Activated T-cell treated with anti-CD3 and anti-CD28 coated beads, Interleukin-2, amount 50 U/mL, for 4 hours (primary cell): Measurements from ENCODE around the gene CEP43. TPM values are rescaled to one million over a fixed set of nuclear protein-coding genes. Genes with fewer than 3 reads are reported as not detected.
"Not testable (repeated sequence)": the region's sequence is repeated elsewhere in the genome, so short reads cannot be mapped to it uniquely, and the experiment has no call there.

ENCODE experiments used
- ATAC-seq, 2 donors: fragments of 200-7000 bp; cut with Tn5 transposase; one replicate each; pipeline ENCODE4 v1.10.0; 2021
- DNase-seq: peaks from one replicate; pipeline ENCODE4 v3.0.0-alpha.2; 2020
- H3K27me3 Mint-ChIP-seq: one replicate; pipeline ENCODE4 v1.8.0; 2021; ENCODE audit warnings: low read depth, mixed read lengths
- H3K36me3 Mint-ChIP-seq: one replicate; pipeline ENCODE4 v1.8.0; 2022; ENCODE audit warnings: mixed read lengths; ENCODE audit not compliant: insufficient read depth
- H3K4me1 Mint-ChIP-seq: one replicate; pipeline ENCODE4 v1.8.0; 2021; ENCODE audit warnings: low read depth, mixed read lengths
- H3K4me3 Mint-ChIP-seq: one replicate; pipeline ENCODE4 v1.8.0; 2021; ENCODE audit warnings: mild to moderate bottlenecking, moderate library complexity, mixed read lengths
- H3K9me3 Mint-ChIP-seq: one replicate; pipeline ENCODE4 v1.8.0; 2021; ENCODE audit warnings: mixed read lengths
- total RNA-seq, 3 donors: library from RNA; stranded (reverse); gene quantifications; one replicate each; pipeline ENCODE4 v1.2.1, GENCODE V29; 2021

The CEP43 gene, protein sequence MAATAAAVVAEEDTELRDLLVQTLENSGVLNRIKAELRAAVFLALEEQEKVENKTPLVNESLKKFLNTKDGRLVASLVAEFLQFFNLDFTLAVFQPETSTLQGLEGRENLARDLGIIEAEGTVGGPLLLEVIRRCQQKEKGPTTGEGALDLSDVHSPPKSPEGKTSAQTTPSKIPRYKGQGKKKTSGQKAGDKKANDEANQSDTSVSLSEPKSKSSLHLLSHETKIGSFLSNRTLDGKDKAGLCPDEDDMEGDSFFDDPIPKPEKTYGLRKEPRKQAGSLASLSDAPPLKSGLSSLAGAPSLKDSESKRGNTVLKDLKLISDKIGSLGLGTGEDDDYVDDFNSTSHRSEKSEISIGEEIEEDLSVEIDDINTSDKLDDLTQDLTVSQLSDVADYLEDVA
- total RNA-seq: 10 to 100 TPM; 19.5 to 20.2 (median 19.5) TPM

DNA sequence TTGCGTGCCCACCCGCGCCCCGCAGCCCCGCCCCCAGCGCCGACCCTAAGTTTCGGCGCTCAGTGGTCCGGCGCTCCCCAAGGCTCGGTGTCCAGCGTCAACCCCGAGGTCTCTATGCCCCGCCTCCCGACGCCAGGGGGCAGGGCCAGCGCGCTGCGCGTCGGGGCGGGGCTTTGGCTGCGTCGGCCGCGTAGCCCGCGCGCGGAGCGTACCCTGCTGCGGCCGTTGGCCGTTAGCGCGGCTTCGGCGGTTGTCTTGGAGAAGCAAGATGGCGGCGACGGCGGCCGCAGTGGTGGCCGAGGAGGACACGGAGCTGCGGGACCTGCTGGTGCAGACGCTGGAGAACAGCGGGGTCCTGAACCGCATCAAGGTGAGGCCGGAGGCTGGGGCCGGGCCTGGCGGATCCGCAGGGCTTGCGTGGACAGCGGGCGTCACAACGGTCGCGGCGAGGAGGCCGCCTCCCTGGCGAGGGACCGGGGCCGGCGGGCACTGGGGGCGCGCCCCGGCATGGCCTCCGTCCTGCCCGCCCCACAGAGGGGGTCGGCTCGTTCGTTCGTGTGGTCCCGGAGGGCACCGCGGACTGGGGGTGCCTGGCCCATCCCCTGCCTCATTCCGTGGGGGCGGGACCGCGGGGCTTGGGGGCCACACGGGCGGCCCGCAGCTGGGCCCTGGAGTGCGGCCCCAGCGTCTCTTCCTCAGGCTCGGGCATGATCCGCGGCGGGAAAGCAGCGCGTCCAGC is at the start of gene CEP43:
CEP43 (plus strand) TSS at position 253 of the 739 bp plus-strand sequence; CDS start at position 269, 16 bp downstream.
- peak; percentile 81 for DNase-seq
- Mint-ChIP-seq H3K4me1 (peaks cover 29% of the 10 kb centered on the region), H3K9me3 (no peaks in the 10 kb centered on the region), H3K36me3 (peaks cover 21% of the 10 kb centered on the region), H3K27me3 (no peaks in the 10 kb centered on the region), H3K4me3 (peak within 1 kb of the TSS; percentile 88)
- ATAC-seq: peak; percentile 94 to 98

DNA sequence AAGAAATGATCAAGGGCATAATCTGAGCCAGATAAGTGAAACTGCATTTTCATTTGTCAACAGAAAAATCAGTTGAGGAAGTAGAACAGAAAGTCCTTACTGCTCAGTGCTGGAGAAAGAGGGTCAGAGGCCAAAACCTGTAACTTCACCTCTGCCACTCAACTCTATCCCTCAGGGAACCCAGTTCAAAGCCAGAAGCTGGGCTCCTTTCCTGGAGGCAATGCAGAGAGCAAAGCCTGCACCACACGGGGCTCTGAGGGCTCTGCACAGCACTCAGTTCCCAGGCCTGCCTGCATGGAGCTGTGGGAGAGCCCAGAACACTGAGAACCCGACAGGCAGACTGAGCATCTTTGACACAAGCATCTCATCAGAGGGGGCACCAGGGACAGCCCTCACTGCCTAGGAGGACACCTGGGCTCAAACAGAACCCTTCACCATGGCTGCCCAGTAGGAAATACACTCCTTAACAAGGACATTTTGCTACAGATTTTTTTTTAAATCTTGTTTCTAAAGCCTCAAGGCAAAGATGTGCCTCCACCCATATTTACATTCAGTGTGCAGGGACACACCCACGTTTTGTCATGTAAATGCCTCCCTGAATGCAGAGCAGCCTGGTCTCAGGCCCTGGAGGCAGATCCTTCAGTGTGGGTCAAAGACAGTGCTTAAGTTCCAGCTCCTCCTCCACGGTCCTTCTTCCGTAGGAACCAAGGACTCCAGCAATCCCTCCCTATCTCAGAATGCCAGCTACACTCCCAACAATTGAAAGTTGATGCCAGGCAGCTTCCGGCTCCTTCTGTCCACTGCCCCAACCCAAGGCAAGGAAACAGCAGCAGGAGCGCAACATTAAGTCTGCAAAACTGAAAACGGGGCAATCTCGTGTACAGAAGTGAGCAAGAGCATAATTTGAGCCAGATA is 49.4 kb upstream of the CEP43 start:
- H3K27me3 Mint-ChIP-seq: no peaks in the 10 kb centered on the region
- H3K4me1 Mint-ChIP-seq: peaks cover 65% of the 10 kb centered on the region
- H3K4me3 Mint-ChIP-seq: peak overlapping the region; percentile 77
- peaks cover 25% of the 10 kb centered on the region for H3K36me3 Mint-ChIP-seq
- DNase-seq (no peak), ATAC-seq (no peak)
- no peaks in the 10 kb centered on the region for H3K9me3 Mint-ChIP-seq

DNA sequence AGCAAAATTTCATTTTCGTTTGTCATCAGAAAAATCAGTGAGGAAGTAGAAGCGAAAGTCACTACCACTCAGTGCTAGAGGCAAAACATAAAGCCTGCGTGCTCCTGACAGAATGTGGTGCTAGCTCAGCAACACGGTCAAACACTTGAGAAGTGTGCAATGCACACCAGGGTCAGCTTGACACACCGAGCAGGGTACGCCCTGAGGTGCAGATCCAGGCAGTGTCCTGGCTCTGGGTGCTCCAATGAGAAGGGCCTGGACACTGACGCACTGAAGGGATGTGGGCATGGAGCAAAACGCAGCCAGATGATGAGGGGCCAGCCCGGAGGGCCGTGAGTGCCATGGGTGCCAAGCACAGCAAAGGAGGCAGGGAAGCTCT is 48.8 kb upstream of the CEP43 start:
- H3K4me1 Mint-ChIP-seq: peaks cover 68% of the 10 kb centered on the region
- H3K27me3 Mint-ChIP-seq: no peaks in the 10 kb centered on the region
- DNase-seq (no peak), ATAC-seq (peak; percentile 40 to 45)
- peaks cover 21% of the 10 kb centered on the region for H3K36me3 Mint-ChIP-seq
- H3K4me3 Mint-ChIP-seq: peak overlapping the region; percentile 77
- H3K9me3 Mint-ChIP-seq: no peaks in the 10 kb centered on the region

DNA sequence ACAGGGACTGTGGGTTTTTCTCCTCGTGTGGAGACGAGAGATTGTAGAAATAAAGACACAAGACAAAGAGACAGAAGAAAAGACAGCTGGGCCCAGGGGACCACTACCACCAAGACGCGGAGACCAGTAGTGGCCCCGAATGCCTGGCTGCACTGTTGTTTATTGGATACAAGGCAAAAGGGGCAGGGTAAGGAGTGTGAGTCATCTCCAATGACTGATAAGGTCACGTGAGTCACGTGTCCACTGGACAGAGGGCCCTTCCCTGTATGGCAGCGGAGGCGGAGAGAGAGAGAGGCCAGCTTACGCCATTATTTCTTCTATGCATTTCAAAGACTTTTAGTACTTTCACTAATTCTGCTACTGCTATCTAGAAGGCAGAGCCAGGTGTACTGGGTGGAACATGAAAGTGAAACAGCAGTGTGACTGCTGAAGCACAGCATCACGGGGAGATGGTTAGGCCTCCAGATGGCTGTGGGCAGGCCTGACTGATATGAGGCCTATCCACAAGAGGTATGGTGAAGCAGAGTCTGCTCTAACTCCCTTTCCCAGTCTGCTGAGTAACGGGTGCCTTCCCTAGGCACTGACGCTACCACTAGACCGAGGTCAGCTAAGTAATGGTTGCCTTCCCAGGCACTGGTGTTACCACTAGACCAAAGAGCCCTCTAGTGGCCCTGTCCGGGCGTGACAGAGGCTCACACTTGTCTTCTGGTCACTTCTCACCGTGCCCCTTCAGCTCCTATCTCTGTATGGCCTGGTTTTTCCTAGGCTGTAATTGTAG is 48.1 kb upstream of the CEP43 start:
- Mint-ChIP-seq H3K36me3 (peaks cover 17% of the 10 kb centered on the region), H3K4me1 (peaks cover 68% of the 10 kb centered on the region), H3K4me3 (peak overlapping the region; percentile 77)
- ATAC-seq: peak; percentile 81 to 83
- not testable (repeated sequence) for H3K27me3 Mint-ChIP-seq, H3K9me3 Mint-ChIP-seq
- peak; percentile 46 for DNase-seq

DNA sequence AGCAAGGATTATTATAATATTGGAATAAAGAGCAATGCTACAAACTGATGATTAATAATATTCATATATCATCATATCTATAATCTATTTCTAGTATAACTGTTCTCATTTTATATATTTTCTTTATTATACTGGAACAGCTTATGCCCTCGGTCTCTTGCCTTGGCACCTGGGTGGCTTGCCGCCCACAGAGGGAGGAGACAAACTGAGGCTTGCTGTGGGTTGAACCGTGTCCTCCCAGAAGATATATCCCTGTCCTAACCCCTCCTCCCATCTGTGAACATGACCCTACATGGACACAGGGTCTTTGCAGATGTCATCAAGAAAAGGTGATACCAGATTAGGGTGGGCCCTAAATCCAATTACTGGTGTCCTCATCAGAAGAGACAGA is 47.5 kb upstream of the CEP43 start:
- H3K4me3 Mint-ChIP-seq: peak overlapping the region; percentile 90
- H3K27me3 Mint-ChIP-seq: no peaks in the 10 kb centered on the region
- peaks cover 12% of the 10 kb centered on the region for H3K36me3 Mint-ChIP-seq
- H3K9me3 Mint-ChIP-seq: no peaks in the 10 kb centered on the region
- no peak for ATAC-seq
- no peak for DNase-seq
- H3K4me1 Mint-ChIP-seq: peaks cover 68% of the 10 kb centered on the region

DNA sequence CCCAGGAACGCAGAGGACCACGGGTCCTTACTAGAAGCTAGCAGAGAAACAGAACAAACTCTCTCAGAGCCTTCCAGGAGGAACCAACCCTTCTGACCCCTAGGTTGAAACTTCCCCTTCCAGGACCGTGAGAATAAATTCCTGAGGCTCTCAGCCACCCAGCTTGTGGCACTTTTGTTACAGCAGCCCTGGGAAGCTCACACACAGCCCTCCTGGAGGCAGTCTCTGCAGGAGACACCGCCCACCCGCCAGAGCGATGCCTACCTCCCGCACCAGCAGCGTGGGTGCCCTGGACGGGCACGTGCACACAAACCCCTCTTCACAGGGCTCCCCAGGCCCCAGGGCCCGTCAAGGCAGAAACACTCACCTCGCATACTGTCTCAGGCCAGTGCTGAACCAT is 47.1 kb upstream of the CEP43 start:
- no peaks in the 10 kb centered on the region for H3K9me3 Mint-ChIP-seq
- no peak for DNase-seq

DNA sequence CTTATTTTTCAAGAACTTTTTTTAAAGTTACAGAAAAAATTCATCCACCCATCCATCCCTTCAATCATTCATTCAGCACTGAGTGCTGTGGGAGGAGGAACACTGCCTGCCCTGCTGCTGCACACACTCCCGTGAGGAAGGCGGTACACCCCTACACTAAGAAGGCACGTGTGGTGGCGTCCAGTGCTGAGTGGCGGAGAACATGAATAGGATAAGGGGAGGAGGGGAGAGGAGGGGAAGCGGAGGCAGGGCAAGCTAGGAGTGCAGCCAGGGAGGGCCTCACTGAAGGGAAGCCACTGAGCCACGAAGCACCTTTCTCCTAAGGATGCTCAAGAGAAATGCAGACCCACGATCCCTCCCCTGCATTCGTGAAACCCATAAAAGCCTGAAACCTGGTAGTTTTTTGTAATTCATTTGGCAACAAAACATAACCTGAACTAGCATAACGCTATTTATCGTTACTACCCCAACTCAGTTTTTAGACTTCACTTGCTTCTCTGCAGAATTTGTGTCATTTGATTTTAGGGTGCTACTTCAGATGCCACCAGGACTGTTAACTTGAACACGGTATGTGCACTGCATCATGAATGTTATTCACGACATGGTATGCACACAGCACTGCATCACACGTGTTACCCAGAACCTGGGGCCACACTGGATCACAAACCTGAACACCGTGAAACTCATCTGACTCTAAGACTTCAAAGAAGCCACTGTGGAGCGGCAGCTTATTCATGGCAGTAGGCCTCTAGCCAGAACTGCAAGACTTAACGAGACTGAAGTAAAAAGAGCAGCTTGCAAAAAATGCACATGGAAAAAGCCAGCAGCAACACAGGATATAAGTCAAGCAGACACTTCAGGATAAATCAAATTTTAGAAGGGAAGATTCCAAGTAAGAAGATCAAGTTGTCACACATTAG is 46.4 kb upstream of the CEP43 start:
- Mint-ChIP-seq H3K27me3 (no peaks in the 10 kb centered on the region), H3K4me3 (peak overlapping the region; percentile 90), H3K4me1 (peaks cover 73% of the 10 kb centered on the region), H3K9me3 (no peaks in the 10 kb centered on the region), H3K36me3 (peaks cover 4% of the 10 kb centered on the region)
- ATAC-seq (peak in 1 of 2 donors; percentile 7), DNase-seq (no peak)

More for the DNA sequence above, 47.1 kb upstream of the CEP43 start:
- Mint-ChIP-seq H3K4me3 (peak overlapping the region; percentile 90), H3K36me3 (peaks cover 10% of the 10 kb centered on the region), H3K27me3 (no peaks in the 10 kb centered on the region), H3K4me1 (peaks cover 68% of the 10 kb centered on the region)
- no peak for ATAC-seq

DNA sequence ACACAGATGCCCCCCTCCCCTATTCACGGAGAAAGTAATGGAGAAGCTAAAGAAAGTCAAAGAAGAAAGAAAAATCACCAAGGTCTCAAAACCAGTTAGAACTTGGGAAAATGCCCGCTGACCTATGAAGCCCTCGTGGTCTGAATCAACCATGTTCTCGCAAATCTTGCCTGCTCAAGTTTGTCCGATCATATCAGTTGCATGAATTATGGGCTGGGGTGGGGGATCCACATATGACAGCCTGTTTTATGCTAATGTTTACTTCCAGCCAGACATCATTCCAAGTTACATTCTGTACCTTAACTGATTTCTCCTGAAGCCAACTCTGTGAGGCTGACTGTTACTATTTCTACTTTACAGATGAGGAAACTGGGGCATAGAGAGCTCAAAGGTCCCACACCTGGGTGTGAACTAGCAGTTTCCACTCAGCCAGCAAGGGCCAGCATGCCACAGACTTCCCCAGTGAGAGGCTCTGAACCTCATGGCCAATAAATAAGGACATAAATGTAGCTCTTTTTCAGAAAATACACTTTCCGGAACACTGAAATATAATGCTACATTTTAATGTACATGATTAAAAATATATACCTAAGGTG is 45.0 kb upstream of the CEP43 start:
- Mint-ChIP-seq H3K36me3 (peaks cover 4% of the 10 kb centered on the region), H3K9me3 (no peaks in the 10 kb centered on the region), H3K27me3 (no peaks in the 10 kb centered on the region), H3K4me1 (peaks cover 80% of the 10 kb centered on the region), H3K4me3 (peak overlapping the region; percentile 90)
- ATAC-seq: no peak
- no peak for DNase-seq

DNA sequence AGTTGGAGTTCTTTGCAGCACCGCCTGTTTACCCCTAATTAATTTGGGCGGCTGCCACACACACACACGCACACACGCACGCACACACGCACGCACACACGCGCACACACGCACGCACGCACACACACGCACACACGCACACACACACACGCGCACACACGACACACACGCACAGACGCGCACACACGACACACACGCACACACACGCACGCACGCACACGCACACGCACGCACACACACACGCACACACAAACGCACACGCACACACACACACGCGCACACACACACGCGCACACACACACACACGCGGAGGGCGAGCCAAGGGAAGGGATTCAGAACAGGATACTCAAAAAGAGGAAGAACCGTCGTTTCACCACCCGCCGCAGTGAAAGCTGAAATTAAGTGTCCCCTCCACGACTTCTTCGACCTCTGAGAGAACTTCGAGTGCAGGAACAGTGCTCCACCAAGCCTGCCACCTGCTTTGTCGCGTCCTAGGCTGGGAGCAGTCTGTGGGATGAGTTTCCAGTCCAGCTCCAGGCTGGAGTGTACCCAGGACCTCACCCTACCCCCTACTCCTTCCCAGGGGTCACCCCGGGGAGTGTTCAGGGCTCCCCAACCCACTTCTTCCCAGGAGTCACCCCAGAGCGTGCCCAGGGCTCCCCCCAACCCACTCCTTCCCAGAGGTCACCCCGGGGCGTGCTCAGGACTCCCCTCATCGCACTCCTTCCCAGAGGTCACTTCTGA is 43.9 kb upstream of the CEP43 start:
- peaks cover 80% of the 10 kb centered on the region for H3K4me1 Mint-ChIP-seq
- DNase-seq (no peak), ATAC-seq (no peak)
- H3K27me3 Mint-ChIP-seq: no peaks in the 10 kb centered on the region
- no peaks in the 10 kb centered on the region for H3K9me3 Mint-ChIP-seq
- peaks cover 2% of the 10 kb centered on the region for H3K36me3 Mint-ChIP-seq
- H3K4me3 Mint-ChIP-seq: peak overlapping the region; percentile 90

DNA sequence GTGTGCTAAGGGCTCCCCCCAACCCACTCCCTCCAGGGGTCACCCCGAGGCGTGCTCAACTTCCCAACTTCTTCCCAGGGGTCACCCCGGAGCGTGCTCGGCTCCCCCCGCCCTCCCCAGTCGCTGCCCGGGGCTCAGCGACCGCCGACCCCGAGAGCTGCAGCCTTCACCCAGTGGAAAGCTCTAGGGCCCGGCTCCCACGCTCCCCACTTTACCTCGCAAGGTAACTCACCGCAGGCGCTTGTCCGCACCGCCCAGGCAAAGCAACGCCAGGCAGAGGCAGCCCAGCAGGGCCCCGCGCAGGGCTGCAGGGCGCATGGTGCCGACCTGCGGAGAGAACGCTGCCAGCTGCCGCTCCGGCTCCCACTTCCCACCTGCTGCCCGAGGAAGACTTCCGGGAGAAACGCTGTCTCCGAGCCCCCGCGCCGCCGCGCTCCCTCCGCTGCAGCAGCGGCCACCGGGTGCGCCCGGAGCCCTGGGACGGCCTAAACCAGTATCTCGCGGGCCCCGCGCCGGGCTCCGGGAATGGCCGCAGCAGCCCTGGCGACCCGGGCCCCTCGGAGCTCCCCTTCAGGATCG is 43.2 kb upstream of the CEP43 start:
- Mint-ChIP-seq H3K9me3 (no peaks in the 10 kb centered on the region), H3K4me1 (peaks cover 77% of the 10 kb centered on the region), H3K4me3 (peak overlapping the region; percentile 90), H3K27me3 (no peaks in the 10 kb centered on the region), H3K36me3 (peaks cover 2% of the 10 kb centered on the region)
- ATAC-seq: peak; percentile 27 to 29
- DNase-seq: no peak

DNA sequence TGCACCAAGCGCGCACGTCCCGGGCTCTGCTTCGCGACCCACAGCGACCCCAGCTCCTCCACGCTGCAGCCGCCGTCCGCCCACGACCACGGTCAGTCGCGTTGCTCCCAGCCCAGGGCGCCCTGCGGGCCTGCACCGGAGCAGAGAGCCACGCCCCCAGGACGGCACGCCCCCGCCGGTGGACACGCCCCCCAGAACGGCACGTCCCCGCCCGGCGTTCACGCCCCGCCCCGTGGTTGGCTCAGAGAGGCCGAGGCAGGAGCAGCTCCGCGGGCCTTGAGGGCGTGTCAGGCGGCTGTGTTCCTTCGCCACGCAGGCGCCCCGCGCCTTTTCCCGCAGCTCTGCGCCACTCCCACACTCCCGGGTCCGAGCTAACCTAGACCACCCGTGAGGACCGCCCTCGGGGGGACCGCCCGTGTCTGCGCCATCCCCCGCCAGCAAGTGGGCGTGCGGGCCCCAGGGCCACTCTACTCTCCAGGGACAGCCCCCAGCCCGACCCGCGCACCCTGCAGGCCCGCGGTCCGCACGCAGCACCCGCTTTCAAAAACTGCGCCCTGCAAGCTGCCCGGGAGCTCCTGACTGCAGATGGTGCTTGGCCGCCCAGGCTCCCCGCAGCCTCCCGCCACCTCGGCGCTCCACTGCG is 42.6 kb upstream of the CEP43 start, which contains the start of gene RNASET2:
RNASET2 (minus strand) TSS at position 107 of the 643 bp plus-strand sequence. CDS start 368 bp downstream, outside the sequence.
- Mint-ChIP-seq H3K4me3 (peak within 1 kb of the TSS; percentile 90), H3K4me1 (peaks cover 72% of the 10 kb centered on the region), H3K9me3 (no peaks in the 10 kb centered on the region), H3K36me3 (peaks cover 2% of the 10 kb centered on the region), H3K27me3 (no peaks in the 10 kb centered on the region)
- ATAC-seq (peak; percentile 84 to 86), DNase-seq (peak; percentile 99)
